Retinal pigment epithelial cell (primary cell): ENCODE data around the gene OSM.

Experiments used
- DNase-seq: peaks from one replicate; pipeline ENCODE4 v3.0.0-alpha.2; 2010; ENCODE audit warnings: low read depth
- H3K4me3 ChIP-seq: 2 replicates; pipeline ENCODE4 v1.5.1; 2011; ENCODE audit warnings: mild to moderate bottlenecking, low read length, control low read depth, moderate library complexity
- CTCF ChIP-seq: conservative IDR thresholded peaks from 2 replicates; pipeline ENCODE4 v1.5.1; 2011; ENCODE audit warnings: low read depth, low read length, control low read depth, inconsistent platforms

Gene OSM

GRCh38 chr22:30284666-30285065, 18.0 kb upstream of the OSM start:
- no peak for DNase-seq
- no peak for TF ChIP-seq CTCF

DNA sequence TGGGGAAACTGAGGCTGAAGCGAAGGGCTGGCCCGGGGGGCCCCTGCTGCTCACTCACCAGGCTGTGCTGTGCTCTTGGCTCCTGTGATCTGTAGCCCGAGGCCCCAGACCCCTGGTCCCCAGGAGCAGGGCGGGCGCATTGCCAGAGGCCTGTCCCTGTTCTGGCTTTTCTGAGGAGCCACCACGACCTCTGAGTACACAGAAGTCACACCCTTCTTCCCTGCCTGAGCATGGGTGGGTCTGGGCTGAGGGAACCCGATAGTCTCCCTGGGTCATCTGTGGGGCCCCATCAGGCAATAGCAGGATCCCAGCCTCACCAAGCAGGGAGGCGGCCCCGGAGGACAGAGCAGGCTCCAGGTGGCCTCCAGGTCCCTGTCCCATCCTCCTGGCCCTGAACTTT, 17.5 kb upstream of the OSM start:
- no peak overlapping the region for H3K4me3 ChIP-seq
- TF ChIP-seq CTCF = no peak
- no peak for DNase-seq

More at GRCh38 chr22:30284666-30285065, 18.0 kb upstream of the OSM start:
- H3K4me3 ChIP-seq = no peak overlapping the region

DNA sequence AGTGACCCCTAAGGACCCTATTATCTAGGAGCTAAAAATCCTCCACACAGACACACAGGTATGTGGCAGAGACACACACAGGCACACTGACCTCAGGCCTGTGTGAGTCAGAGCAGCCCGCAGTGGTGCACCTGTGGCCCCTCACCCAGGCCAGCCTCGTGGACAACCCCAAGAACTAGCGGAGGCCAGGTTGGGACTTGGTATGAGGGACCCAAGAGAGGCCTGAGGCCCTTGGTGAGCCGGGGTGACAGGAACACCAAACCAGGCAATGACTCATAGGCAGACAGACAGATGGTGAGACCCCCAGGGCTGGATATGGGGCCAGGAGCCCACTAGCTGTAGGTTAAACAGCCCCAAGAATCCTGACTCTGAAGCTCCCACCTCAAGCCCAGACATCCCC, 16.7 kb upstream of the OSM start:
- DNase-seq = no peak
- TF ChIP-seq CTCF = no peak

GRCh38 chr22:30282616-30283046, 16.0 kb upstream of the OSM start:
- H3K4me3 ChIP-seq = no peak overlapping the region
- no peak for TF ChIP-seq CTCF
- DNase-seq = no peak

More for the DNA sequence above, 16.7 kb upstream of the OSM start:
- no peak overlapping the region for H3K4me3 ChIP-seq

GRCh38 chr22:30280505-30280904, 13.9 kb upstream of the OSM start:
- no peak for DNase-seq
- no peak for TF ChIP-seq CTCF
- no peak overlapping the region for H3K4me3 ChIP-seq

DNA sequence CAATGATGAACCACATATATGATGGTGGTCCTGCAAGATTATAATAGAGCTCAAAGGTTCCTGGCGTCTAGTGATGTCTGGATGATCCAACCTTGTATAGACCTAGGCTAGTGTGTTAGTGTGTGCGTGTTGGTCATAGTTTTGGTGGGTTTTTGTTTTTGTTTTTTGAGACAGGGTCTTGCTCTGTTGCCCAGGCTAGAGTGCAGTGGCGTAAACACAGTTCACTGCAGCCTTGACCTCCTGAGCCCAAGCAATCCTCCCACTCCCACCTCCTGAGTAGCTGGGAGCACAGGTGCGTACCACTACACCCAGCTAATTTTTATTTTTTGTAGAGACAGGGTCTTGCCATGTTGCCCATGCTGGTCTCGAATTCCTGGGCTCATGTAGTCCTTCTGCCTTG, 13.3 kb upstream of the OSM start:
- TF ChIP-seq CTCF = no peak
- DNase-seq = no peak
- no peak overlapping the region for H3K4me3 ChIP-seq

- no peak for DNase-seq
- H3K4me3 ChIP-seq = no peak overlapping the region
- TF ChIP-seq CTCF = no peak
These were observed 12.6 kb upstream of the OSM start for GRCh38 chr22:30279046-30279788.
